PFSK-1 (cell line): ENCODE measurements around the gene CEACAM7.

Experiments
- FOXP2 ChIP-seq: optimal IDR thresholded peaks from 2 replicates; pipeline ENCODE3; 2011; ENCODE audit warnings: borderline replicate concordance, control low read depth, inconsistent platforms; ENCODE audit not compliant: insufficient read depth; ENCODE audit errors: extremely low read length, extremely low read depth
- POLR2AphosphoS5 ChIP-seq: IDR thresholded peaks from 2 replicates; pipeline ENCODE4 v1.6.1; 2012; ENCODE audit warnings: low read depth, mild to moderate bottlenecking, control low read depth, low read length, moderate library complexity
- REST ChIP-seq, 2 experiments: IDR thresholded peaks; 2 replicates each; pipeline versions ENCODE4 v1.6.1 to v1.8.0; 2011 to 2012; ENCODE audit warnings: low read depth in 2 of 2, low read length in 2 of 2, control low read depth in 1 of 2, inconsistent platforms in 1 of 2, mild to moderate bottlenecking in 1 of 2, moderate library complexity in 1 of 2; ENCODE audit not compliant: insufficient read depth in 1 of 2
- SIN3A ChIP-seq: IDR thresholded peaks from 2 replicates; pipeline ENCODE4 v1.6.1; 2012; ENCODE audit warnings: mild to moderate bottlenecking, low read length, moderate library complexity, borderline replicate concordance; ENCODE audit not compliant: insufficient read depth
- TAF1 ChIP-seq: IDR thresholded peaks from 2 replicates; pipeline ENCODE4 v1.6.1; 2012; ENCODE audit warnings: low read length, control low read depth, borderline replicate concordance; ENCODE audit not compliant: insufficient read depth

Gene CEACAM7

GRCh38 chr19:41697198-41697855 is 9.3 kb upstream of the CEACAM7 start:
- TF ChIP-seq FOXP2 (no peak), TAF1 (no peak), SIN3A (no peak), REST (IDR thresholded peaks at IDR 0.05; ENCODE audit: insufficient read depth in 1 of 2, low read depth in 2 of 2, low read length in 2 of 2) (no peak), POLR2AphosphoS5 (no peak)

- TF ChIP-seq TAF1, result no peak
- TF ChIP-seq FOXP2, result no peak
- TF ChIP-seq POLR2AphosphoS5, result no peak
- TF ChIP-seq REST (IDR thresholded peaks at IDR 0.05; ENCODE audit: insufficient read depth in 1 of 2, low read depth in 2 of 2, low read length in 2 of 2), result peak; percentile 78 to 93
Measured at GRCh38 chr19:41696402-41697197, 8.5 kb upstream of the CEACAM7 start.

- TF ChIP-seq POLR2AphosphoS5 (no peak), REST (IDR thresholded peaks at IDR 0.05; ENCODE audit: insufficient read depth in 1 of 2, low read depth in 2 of 2, low read length in 2 of 2) (no peak), TAF1 (no peak), FOXP2 (no peak), SIN3A (no peak)
Measured at GRCh38 chr19:41695745-41696144, 7.7 kb upstream of the CEACAM7 start.

- no peak for TF ChIP-seq REST (IDR thresholded peaks at IDR 0.05; ENCODE audit: insufficient read depth in 1 of 2, low read depth in 2 of 2, low read length in 2 of 2)
- no peak for TF ChIP-seq SIN3A
- TF ChIP-seq TAF1, result no peak
- TF ChIP-seq FOXP2, result no peak
- TF ChIP-seq POLR2AphosphoS5, result no peak
Measured at GRCh38 chr19:41694831-41695635, 7.0 kb upstream of the CEACAM7 start.
